AG04450 (cell line): Measurements from ENCODE around the gene LIPT1. TPM values are rescaled to one million over a fixed set of nuclear protein-coding genes. Genes with fewer than 3 reads are reported as not detected.

Source experiments
- CTCF ChIA-PET: fragments of 300-600, 350-600 bp; formaldehyde crosslinking; extraction: SDS; loops from one replicate; lab custom pipeline; 2022; ENCODE audit warnings: antibody characterized with exemption, inconsistent platforms; lab: Charles Lee
- POLR2A ChIA-PET: fragments of 350-600 bp; formaldehyde crosslinking; extraction: SDS; loops from one replicate; lab custom pipeline; 2021; ENCODE audit warnings: antibody characterized with exemption, inconsistent platforms; lab: Yijun Ruan, JAX
- DNase-seq: peaks from one replicate; pipeline ENCODE4 v3.0.0-alpha.2; 2011; ENCODE audit warnings: low read depth, low spot score
- H3K27ac ChIP-seq: one replicate; pipeline ENCODE4 v1.5.1; 2012; ENCODE audit warnings: low read depth, low read length, control low read depth
- H3K27me3 ChIP-seq: one replicate; pipeline ENCODE4 v1.6.0; 2012; ENCODE audit warnings: low read length; ENCODE audit not compliant: control insufficient read depth, insufficient read depth
- H3K4me3 ChIP-seq: 2 replicates; pipeline ENCODE4 v1.5.1; 2011; ENCODE audit warnings: mild to moderate bottlenecking, low read depth, low read length, control low read depth
- H3K9me3 ChIP-seq: 2 replicates; pipeline ENCODE4 v1.5.1; 2012; ENCODE audit warnings: low read length; ENCODE audit not compliant: control insufficient read depth, insufficient read depth
- CTCF ChIP-seq: IDR thresholded peaks from 2 replicates; pipeline ENCODE4 v1.5.1; 2011; ENCODE audit warnings: low read depth, low read length, control low read depth, inconsistent platforms
- polyA plus RNA-seq: library from polyadenylated mRNA; depleted of rRNA; stranded (reverse); fragments of >200 nt; gene quantifications from 2 replicates; pipeline ENCODE4 v1.2.3, GENCODE V29; 2011

Gene LIPT1
- polyA plus RNA-seq, 1 experiment: 7.3 TPM

- ChIA-PET CTCF (interaction anchor here (1.5 kb wide), 1 partner anchor 492 kb away, joined by 9 read pairs; no protein-coding TSS in a partner anchor), POLR2A (interaction anchor here (0.6 to 1.2 kb wide), 2 partner anchors 39 to 196 kb away, joined by 3 to 5 read pairs; no protein-coding TSS in a partner anchor)
These were observed 13.4 kb upstream of the LIPT1 start, which contains the start of gene C2orf15 for GRCh38 chr2:99141110-99142108. TSS of gene C2orf15 (plus strand) at chr2:99141707. CDS start at chr2:99150559, 8,852 bp downstream.

GRCh38 chr2:99150706-99151105 is 4.1 kb upstream of the LIPT1 start:
- Histone ChIP-seq H3K27me3 (no peaks in the 10 kb centered on the region), H3K9me3 (no peaks in the 10 kb centered on the region), H3K4me3 (no peak overlapping the region), H3K27ac (no peak overlapping the region)
- ChIA-PET POLR2A (no interaction called here), CTCF (no interaction called here)
- no peak for TF ChIP-seq CTCF
- no peak for DNase-seq

More at GRCh38 chr2:99141110-99142108, 13.4 kb upstream of the LIPT1 start, which contains the start of gene C2orf15:
- peak; percentile 38 for DNase-seq
- no peak within 1 kb of the TSS for H3K27ac ChIP-seq
- H3K27me3 ChIP-seq: peaks cover 5% of the 10 kb centered on the region
- no peak for TF ChIP-seq CTCF
- H3K4me3 ChIP-seq: peak within 1 kb of the TSS; percentile 85
- H3K9me3 ChIP-seq: no peaks in the 10 kb centered on the region; the same call in 1 of the 2 replicates

- Histone ChIP-seq H3K27ac (no peak overlapping the region), H3K27me3 (no peaks in the 10 kb centered on the region), H3K9me3 (no peaks in the 10 kb centered on the region), H3K4me3 (no peak overlapping the region)
- DNase-seq: no peak
- CTCF ChIA-PET: no interaction called here
- POLR2A ChIA-PET: no interaction called here
- TF ChIP-seq CTCF: no peak
These were observed 2.4 kb upstream of the LIPT1 start for GRCh38 chr2:99152199-99152895.

GRCh38 chr2:99153921-99154604 is 704 bp upstream of the LIPT1 start:
- POLR2A ChIA-PET: interaction anchor here (0.6 to 1.3 kb wide), 3 partner anchors 15 to 181 kb away, joined by 3 read pairs; no protein-coding TSS in a partner anchor
- no peak for TF ChIP-seq CTCF
- DNase-seq: no peak
- Histone ChIP-seq H3K9me3 (no peaks in the 10 kb centered on the region), H3K27me3 (no peaks in the 10 kb centered on the region), H3K27ac (peak overlapping the region; percentile 3), H3K4me3 (peak overlapping the region; percentile 84)
- CTCF ChIA-PET: no interaction called here
